ENCODE data around the gene PRRT1B. TPM values are rescaled to one million over a fixed set of nuclear protein-coding genes. Genes with fewer than 3 reads are reported as not detected.

Gene PRRT1B
- polyA plus RNA-seq, 2 of the 4 experiments (the other 2 are of a cell fraction): 0.79 to 0.80 TPM

- POLR2A ChIA-PET: no interaction called here
- CTCF ChIA-PET: interaction anchor here (2.0 kb wide), 1 partner anchor 9 kb away, joined by 6 read pairs; no protein-coding TSS in a partner anchor
- FAIRE-seq (no peak), ATAC-seq (no peak), DNase-seq (ENCODE audit: low read depth in 1 of 2, low spot score in 1 of 2) (no peak)
- 95% methylated on average over 10 of the region's 10 CpGs for WGBS (ENCODE audit: missing lambda C conversion rate)
- Histone ChIP-seq H3K27ac (no peak overlapping the region), H3K4me2 (no peak overlapping the region), H3K9me3 (no peaks in the 10 kb centered on the region), H3K4me3 (no peak overlapping the region), H3K4me1 (no peaks in the 10 kb centered on the region)
- TF ChIP-seq TP53 (CRISPR knock-in tag; IDR thresholded peaks at IDR 0.05) (no peak), JUNB (IDR thresholded peaks at IDR 0.05) (no peak), RARB (CRISPR knock-in tag; IDR thresholded peaks at IDR 0.05) (no peak), HES2 (IDR thresholded peaks at IDR 0.05) (no peak), HEYL (CRISPR knock-in tag; IDR thresholded peaks at IDR 0.05) (no peak), CBX8 (IDR thresholded peaks at IDR 0.05) (no peak), ZNF302 (CRISPR knock-in tag; IDR thresholded peaks at IDR 0.05) (no peak), FOSB (CRISPR knock-in tag; IDR thresholded peaks at IDR 0.05) (no peak), CHD2 (IDR thresholded peaks at IDR 0.05; ENCODE audit: low read length, partially characterized antibody) (no peak), RNF2 (IDR thresholded peaks at IDR 0.05; ENCODE audit: borderline replicate concordance, low read depth) (no peak), RCOR1 (IDR thresholded peaks at IDR 0.05; ENCODE audit: low read depth, low read length) (no peak), MYC (IDR thresholded peaks at IDR 0.05; ENCODE audit: borderline replicate concordance, low read length) (no peak), EHF (CRISPR knock-in tag; IDR thresholded peaks at IDR 0.05) (no peak), ZC3H11A (IDR thresholded peaks at IDR 0.05) (no peak), RFX5 (IDR thresholded peaks at IDR 0.05) (no peak), CBX2 (IDR thresholded peaks at IDR 0.05; ENCODE audit: borderline replicate concordance, low read depth) (no peak), SREBF2 (IDR thresholded peaks at IDR 0.05) (no peak)
- TF ChIP-seq, protein P1, sequence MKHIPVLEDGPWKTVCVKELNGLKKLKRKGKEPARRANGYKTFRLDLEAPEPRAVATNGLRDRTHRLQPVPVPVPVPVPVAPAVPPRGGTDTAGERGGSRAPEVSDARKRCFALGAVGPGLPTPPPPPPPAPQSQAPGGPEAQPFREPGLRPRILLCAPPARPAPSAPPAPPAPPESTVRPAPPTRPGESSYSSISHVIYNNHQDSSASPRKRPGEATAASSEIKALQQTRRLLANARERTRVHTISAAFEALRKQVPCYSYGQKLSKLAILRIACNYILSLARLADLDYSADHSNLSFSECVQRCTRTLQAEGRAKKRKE (CRISPR knock-in tag; IDR thresholded peaks at IDR 0.05; ENCODE audit: low read depth): no peak
Observed at GRCh38 chr9:131582056-131582455, 36.7 kb downstream of the PRRT1B start.

DNA sequence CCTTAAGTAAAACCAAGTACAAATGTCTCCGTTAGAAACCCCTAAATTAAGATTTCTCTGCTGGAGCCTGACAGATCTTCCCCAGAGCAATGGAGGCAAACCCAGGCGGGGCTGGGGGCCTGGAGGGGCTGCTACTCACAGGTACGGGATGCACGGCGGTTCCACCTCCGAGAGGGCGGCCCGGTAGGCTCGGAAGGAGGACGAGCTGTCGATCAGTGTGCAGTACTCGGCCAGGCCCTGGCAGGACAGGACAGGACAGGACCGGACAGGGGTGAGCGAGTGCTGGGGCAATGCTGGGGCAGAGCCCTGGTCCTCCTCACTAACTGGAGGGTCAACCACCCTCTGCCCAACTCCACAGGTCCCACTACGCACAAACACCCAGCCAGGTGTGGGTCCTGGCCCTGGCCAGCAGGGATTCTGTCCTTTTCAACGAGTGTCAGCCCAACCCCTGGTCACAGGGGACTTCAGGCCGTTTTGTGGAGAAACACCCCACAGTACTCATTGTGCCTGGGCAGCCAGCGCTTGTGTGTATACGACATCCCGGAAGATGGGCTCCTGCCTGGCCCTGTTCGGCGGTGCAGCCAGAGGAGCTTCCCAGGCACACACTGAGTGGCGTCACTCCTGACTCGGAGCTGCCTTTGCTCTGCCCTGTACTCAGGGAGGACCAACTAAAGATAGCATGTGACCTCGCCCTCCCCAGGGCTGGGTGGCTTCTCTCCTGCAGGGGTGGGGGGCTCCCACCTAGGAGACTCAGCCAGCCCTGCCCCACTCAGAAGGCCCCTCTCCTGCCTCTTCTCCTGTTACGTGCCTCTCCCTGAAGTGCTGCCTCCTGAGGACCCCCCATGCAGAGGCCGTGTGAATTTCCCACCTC is 37.4 kb downstream of the PRRT1B start:
- CTCF ChIA-PET: interaction anchor here (2.0 kb wide), 1 partner anchor 8 kb away, joined by 6 read pairs; no protein-coding TSS in a partner anchor
- 85% methylated on average over 26 of the region's 27 CpGs for WGBS (ENCODE audit: missing lambda C conversion rate)
- no peaks in the 10 kb centered on the region for H3K9me3 ChIP-seq
- POLR2A ChIA-PET: no interaction called here
- H3K27ac ChIP-seq: no peak overlapping the region
- no peak overlapping the region for H3K4me2 ChIP-seq
- H3K4me3 ChIP-seq: no peak overlapping the region
- H3K4me1 ChIP-seq: no peaks in the 10 kb centered on the region
- peak in 1 of 2 experiments; percentile 19; a peak in 2 of 6 replicates for ATAC-seq
- FAIRE-seq: no peak
- no peak for TF ChIP-seq FOSB (CRISPR knock-in tag; IDR thresholded peaks at IDR 0.05)
- TF ChIP-seq CEBPB (IDR thresholded peaks at IDR 0.05): no peak
- no peak for TF ChIP-seq RNF2 (IDR thresholded peaks at IDR 0.05; ENCODE audit: borderline replicate concordance, low read depth)
- TF ChIP-seq, protein P2, sequence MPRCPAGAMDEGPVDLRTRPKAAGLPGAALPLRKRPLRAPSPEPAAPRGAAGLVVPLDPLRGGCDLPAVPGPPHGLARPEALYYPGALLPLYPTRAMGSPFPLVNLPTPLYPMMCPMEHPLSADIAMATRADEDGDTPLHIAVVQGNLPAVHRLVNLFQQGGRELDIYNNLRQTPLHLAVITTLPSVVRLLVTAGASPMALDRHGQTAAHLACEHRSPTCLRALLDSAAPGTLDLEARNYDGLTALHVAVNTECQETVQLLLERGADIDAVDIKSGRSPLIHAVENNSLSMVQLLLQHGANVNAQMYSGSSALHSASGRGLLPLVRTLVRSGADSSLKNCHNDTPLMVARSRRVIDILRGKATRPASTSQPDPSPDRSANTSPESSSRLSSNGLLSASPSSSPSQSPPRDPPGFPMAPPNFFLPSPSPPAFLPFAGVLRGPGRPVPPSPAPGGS (IDR thresholded peaks at IDR 0.05): no peak
- TF ChIP-seq MAFK (IDR thresholded peaks at IDR 0.05; ENCODE audit: partially characterized antibody): no peak
- TF ChIP-seq HOXB5 (CRISPR knock-in tag; IDR thresholded peaks at IDR 0.05): no peak
- TF ChIP-seq MAZ (IDR thresholded peaks at IDR 0.05; ENCODE audit: borderline replicate concordance, low read depth, low read length): no peak
- TF ChIP-seq, protein P3, sequence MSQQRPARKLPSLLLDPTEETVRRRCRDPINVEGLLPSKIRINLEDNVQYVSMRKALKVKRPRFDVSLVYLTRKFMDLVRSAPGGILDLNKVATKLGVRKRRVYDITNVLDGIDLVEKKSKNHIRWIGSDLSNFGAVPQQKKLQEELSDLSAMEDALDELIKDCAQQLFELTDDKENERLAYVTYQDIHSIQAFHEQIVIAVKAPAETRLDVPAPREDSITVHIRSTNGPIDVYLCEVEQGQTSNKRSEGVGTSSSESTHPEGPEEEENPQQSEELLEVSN (IDR thresholded peaks at IDR 0.05; ENCODE audit: borderline replicate concordance, low read depth): no peak
- TF ChIP-seq EP300 (IDR thresholded peaks at IDR 0.05): no peak
- no peak for TF ChIP-seq BHLHE40 (IDR thresholded peaks at IDR 0.05; ENCODE audit: low read depth, low read length)
- no peak for TF ChIP-seq GATA3 (IDR thresholded peaks at IDR 0.05; ENCODE audit: borderline replicate concordance)
- no peak for TF ChIP-seq HOXB13 (CRISPR knock-in tag; IDR thresholded peaks at IDR 0.05; ENCODE audit: low read depth)
- TF ChIP-seq, protein P1 (CRISPR knock-in tag; IDR thresholded peaks at IDR 0.05; ENCODE audit: low read depth): no peak
- TF ChIP-seq NFE2L2 (conservative IDR thresholded peaks at IDR 0.05; ENCODE audit: low read length): no peak
- no peak for TF ChIP-seq CHD2 (IDR thresholded peaks at IDR 0.05; ENCODE audit: low read length, partially characterized antibody)
- no peak for TF ChIP-seq CBX2 (IDR thresholded peaks at IDR 0.05; ENCODE audit: borderline replicate concordance, low read depth)
- no peak for TF ChIP-seq ZC3H11A (IDR thresholded peaks at IDR 0.05)
- DNase-seq (ENCODE audit: low read depth in 1 of 2, low spot score in 1 of 2): no peak
